IMR-90 (cell line): ENCODE measurements around the gene CDKN2B-AS1. TPM values are rescaled to one million over a fixed set of nuclear protein-coding genes. Genes with fewer than 3 reads are reported as not detected.

ENCODE experiments used
- ATAC-seq: fragments of 200-7000 bp; cut with Tn5 transposase; 2 replicates; pipeline ENCODE4 v1.9.1; 2020; ENCODE audit warnings: low read depth, mild to moderate bottlenecking, moderate library complexity
- BruUV-seq: library from RNA; stranded (reverse); fragments of 400-500 nt; replicated peaks from 2 replicates; lab custom pipeline; 2021; lab: Mats Ljungman, UMichigan
- CTCF ChIA-PET: fragments of 300-600 bp; formaldehyde crosslinking; extraction: SDS; loops from one replicate; lab custom pipeline; 2021; ENCODE audit warnings: antibody characterized with exemption; lab: Yijun Ruan, JAX
- POLR2A ChIA-PET: fragments of 300-600 bp; sonication (Branson Sonifier 250); formaldehyde crosslinking; loops from one replicate; lab custom pipeline; 2022; ENCODE audit warnings: antibody characterized with exemption; ENCODE audit not compliant: unreplicated experiment; lab: Charles Lee
- DNase-seq: peaks from one replicate; pipeline ENCODE4 v3.0.0; 2013
- H2AFZ ChIP-seq: replicated peaks from 2 replicates; pipeline ENCODE3; 2013; ENCODE audit warnings: low read length, mild to moderate bottlenecking; ENCODE audit not compliant: poor library complexity
- H2AK5ac ChIP-seq: 2 replicates; pipeline ENCODE4 v1.6.1; 2013; ENCODE audit warnings: low read depth, low read length, inconsistent platforms
- H2AK9ac ChIP-seq: replicated peaks from 2 replicates; pipeline ENCODE3; 2013; ENCODE audit warnings: mild to moderate bottlenecking, low read depth, low read length, moderate library complexity; ENCODE audit not compliant: poor library complexity
- H2BK120ac ChIP-seq: 2 replicates; pipeline ENCODE4 v1.6.1; 2013; ENCODE audit warnings: low read depth, low read length, inconsistent platforms
- H2BK15ac ChIP-seq: 3 replicates; pipeline ENCODE4 v1.6.1; 2013; ENCODE audit warnings: low read depth, low read length, inconsistent platforms
- H2BK20ac ChIP-seq: 2 replicates; pipeline ENCODE4 v1.6.1; 2013; ENCODE audit warnings: low read depth, mild to moderate bottlenecking, inconsistent platforms, low read length, moderate library complexity
- H2BK5ac ChIP-seq: 2 replicates; pipeline ENCODE4 v1.6.1; 2013; ENCODE audit warnings: mild to moderate bottlenecking, low read depth, low read length, inconsistent platforms; ENCODE audit not compliant: poor library complexity, severe bottlenecking
- H3K14ac ChIP-seq: replicated peaks from 2 replicates; pipeline ENCODE4 v1.6.1; 2013; ENCODE audit warnings: low read depth, low read length, inconsistent platforms
- H3K18ac ChIP-seq: 2 replicates; pipeline ENCODE4 v1.6.1; 2013; ENCODE audit warnings: low read depth, low read length, control low read depth
- H3K23ac ChIP-seq: 2 replicates; pipeline ENCODE4 v1.6.1; 2013; ENCODE audit warnings: low read depth, low read length, inconsistent platforms
- H3K27ac ChIP-seq: 2 replicates; pipeline ENCODE4 v1.5.1; 2013; ENCODE audit warnings: mild to moderate bottlenecking, control low read depth, low read length; ENCODE audit not compliant: insufficient read depth
- H3K27me3 ChIP-seq: 2 replicates; pipeline ENCODE4 v1.6.1; 2013; ENCODE audit warnings: low read length; ENCODE audit not compliant: control insufficient read depth, insufficient read depth
- H3K36me3 ChIP-seq: 2 replicates; pipeline ENCODE4 v1.6.1; 2013; ENCODE audit warnings: low read length, mixed read lengths; ENCODE audit not compliant: control insufficient read depth, insufficient read depth
- H3K4ac ChIP-seq: 2 replicates; pipeline ENCODE4 v1.6.1; 2013; ENCODE audit warnings: low read depth, low read length, inconsistent platforms
- H3K4me1 ChIP-seq: 2 replicates; pipeline ENCODE4 v1.6.1; 2013; ENCODE audit warnings: low read length, mixed read lengths; ENCODE audit not compliant: control insufficient read depth, insufficient read depth
- H3K4me2 ChIP-seq: 2 replicates; pipeline ENCODE4 v1.6.1; 2013; ENCODE audit warnings: low read depth, mild to moderate bottlenecking, control low read depth, low read length, moderate library complexity
- H3K4me3 ChIP-seq: 2 replicates; pipeline ENCODE4 v1.5.1; 2013; ENCODE audit warnings: low read depth, mild to moderate bottlenecking, control low read depth, low read length, moderate library complexity; ENCODE audit not compliant: insufficient read depth
- H3K56ac ChIP-seq: 2 replicates; pipeline ENCODE4 v1.6.1; 2013; ENCODE audit warnings: low read length, inconsistent platforms; ENCODE audit not compliant: insufficient read depth; ENCODE audit errors: extremely low read depth
- H3K79me1 ChIP-seq, 2 experiments: 2 replicates each; pipeline ENCODE4 v1.6.1; 2013; ENCODE audit warnings: low read length in 2 of 2, inconsistent platforms in 1 of 2, low read depth in 1 of 2
- H3K9ac ChIP-seq: 2 replicates; pipeline ENCODE4 v1.6.1; 2013; ENCODE audit warnings: low read depth, low read length, control low read depth
- H3K9me1 ChIP-seq: 2 replicates; pipeline ENCODE4 v1.6.1; 2013; ENCODE audit warnings: low read length, inconsistent platforms; ENCODE audit not compliant: insufficient read depth
- H3K9me3 ChIP-seq: 2 replicates; pipeline ENCODE4 v1.6.1; 2013; ENCODE audit warnings: low read length; ENCODE audit not compliant: control insufficient read depth, insufficient read depth
- H4K20me1 ChIP-seq: 2 replicates; pipeline ENCODE4 v1.6.1; 2013; ENCODE audit warnings: low read length, inconsistent platforms; ENCODE audit not compliant: insufficient read depth
- H4K5ac ChIP-seq: 2 replicates; pipeline ENCODE4 v1.6.1; 2013; ENCODE audit warnings: mild to moderate bottlenecking, low read depth, low read length, control low read depth
- H4K8ac ChIP-seq, 2 experiments: 2 replicates each; pipeline ENCODE4 v1.6.1; 2013; ENCODE audit warnings: low read depth in 2 of 2, low read length in 2 of 2, control low read depth in 1 of 2, inconsistent platforms in 1 of 2
- H4K91ac ChIP-seq: 2 replicates; pipeline ENCODE4 v1.6.1; 2013; ENCODE audit warnings: low read depth, low read length, inconsistent platforms; ENCODE audit not compliant: insufficient read depth
- BHLHE40 ChIP-seq: fragments of 150-350 bp; IDR thresholded peaks from 2 replicates; pipeline ENCODE4 v1.6.1; 2016; ENCODE audit warnings: mild to moderate bottlenecking, low read depth, low read length
- CEBPB ChIP-seq: IDR thresholded peaks from 2 replicates; pipeline ENCODE4 v1.6.1; 2012; ENCODE audit warnings: low read depth, low read length, improper control_type of control experiment
- CHD1 ChIP-seq: IDR thresholded peaks from 2 replicates; pipeline ENCODE4 v1.6.1; 2012; ENCODE audit warnings: low read depth, low read length, improper control_type of control experiment
- FOS ChIP-seq: fragments of 150-350 bp; IDR thresholded peaks from 2 replicates; pipeline ENCODE4 v1.6.1; 2016; ENCODE audit warnings: low read depth, low read length
- MAFK ChIP-seq: IDR thresholded peaks from 2 replicates; pipeline ENCODE4 v1.6.1; 2012; ENCODE audit warnings: low read depth, low read length, improper control_type of control experiment
- MXI1 ChIP-seq: IDR thresholded peaks from 2 replicates; pipeline ENCODE4 v1.6.1; 2012; ENCODE audit warnings: low read depth, mild to moderate bottlenecking, low read length, moderate library complexity, borderline replicate concordance
- NFE2L2 ChIP-seq: fragments of 150-350 bp; IDR thresholded peaks from 2 replicates; pipeline ENCODE4 v1.6.1; 2016; ENCODE audit warnings: low read depth, mild to moderate bottlenecking, low read length
- RAD21 ChIP-seq: IDR thresholded peaks from 2 replicates; pipeline ENCODE4 v1.6.1; 2012; ENCODE audit warnings: low read length, improper control_type of control experiment
- RCOR1 ChIP-seq: IDR thresholded peaks from 2 replicates; pipeline ENCODE4 v1.6.1; 2012; ENCODE audit warnings: mild to moderate bottlenecking, low read length, improper control_type of control experiment; ENCODE audit not compliant: insufficient replicate concordance
- RFX5 ChIP-seq: IDR thresholded peaks from 2 replicates; pipeline ENCODE4 v1.8.0; 2012; ENCODE audit warnings: low read depth, mild to moderate bottlenecking, low read length, moderate library complexity
- WGBS, 2 experiments: methylation state at CpG; one replicate each; pipeline versions ENCODE4 v1.1.5 to v1.1.7; 2013; ENCODE audit warnings: missing lambda C conversion rate in 2 of 2; ENCODE audit not compliant: insufficient read length in 1 of 2; ENCODE audit errors: extremely low coverage in 2 of 2; 5-methylcytosine and 5-hydroxymethylcytosine counted together
- dilution Hi-C: fragments of 300-500 bp; cut with HindIII; formaldehyde crosslinking; loops from one replicate; pipeline ENCODE4 v1.14.3; 2018; ENCODE audit warnings: low sequenced_read_pairs; ENCODE audit not compliant: unreplicated experiment
- in situ Hi-C: fragments of 300-500 bp; cut with MboI; formaldehyde crosslinking; loops from 3 replicates; pipeline ENCODE4 v1.14.3; 2019; ENCODE audit warnings: low sequenced_read_pairs, inconsistent platforms, mixed read lengths
- intact Hi-C: fragments of 100-400 bp; cut with micrococcal nuclease; formaldehyde crosslinking; loops from 2 replicates; pipeline ENCODE4 v1.10.0; 2022
- polyA plus RNA-seq, 3 experiments: library from polyadenylated mRNA; depleted of rRNA; stranded (reverse); fragments of >200 nt; gene quantifications; 2 replicates each; pipeline ENCODE4 v1.2.3, GENCODE V29; 2012; ENCODE audit warnings: low replicate concordance in 1 of 3
- total RNA-seq: library from RNA; depleted of rRNA; stranded (reverse); fragments of >200 nt; gene quantifications from 2 replicates; pipeline ENCODE4 v1.2.3, GENCODE V29; 2012
- TF ChIP-seq, protein P1 (sequence below): fragments of 150-350 bp; IDR thresholded peaks from 2 replicates; pipeline ENCODE4 v1.6.1; 2017; ENCODE audit warnings: mild to moderate bottlenecking, antibody characterized with exemption, low read length, low read depth
- TF ChIP-seq, protein P2 (sequence below): fragments of 150-350 bp; IDR thresholded peaks from 2 replicates; pipeline ENCODE4 v1.6.1; 2016; ENCODE audit warnings: low read depth, mild to moderate bottlenecking, low read length, moderate library complexity, borderline replicate concordance

Gene CDKN2B-AS1
- total and polyA plus RNA-seq, 2 of the 4 experiments (the other 2 are of a cell fraction), result 1.0 to 1.1 TPM

DNA sequence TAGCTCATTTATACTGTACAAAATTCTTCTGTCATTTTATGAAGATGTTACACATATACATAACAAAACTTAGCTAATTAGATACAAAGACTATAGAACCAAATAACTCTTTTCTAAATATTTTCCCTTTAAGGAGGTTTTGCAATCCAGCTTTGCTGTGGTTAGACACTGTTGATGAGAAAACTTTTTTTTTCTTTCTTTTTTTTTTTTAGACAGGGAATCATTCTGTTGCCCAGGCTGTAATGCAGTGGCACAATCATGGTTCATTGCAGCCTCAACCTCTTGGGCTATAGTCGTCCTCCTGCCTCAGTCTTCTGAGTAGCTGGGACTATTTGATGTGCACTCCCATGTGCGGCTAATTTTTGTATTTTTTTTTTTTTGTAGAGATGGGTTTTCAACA lies 53.0 kb downstream of the CDKN2B-AS1 start:
- CTCF ChIA-PET, result interaction anchor here (0.6 to 1.0 kb wide), 2 partner anchors 72 to 96 kb away, joined by 3 to 4 read pairs; no protein-coding TSS in a partner anchor
- dilution Hi-C loops, result no loop called here
- BruUV-seq, result no TSS peak

More for the DNA sequence above, 53.0 kb downstream of the CDKN2B-AS1 start:
- H4K91ac ChIP-seq, result no peak overlapping the region
- no peak overlapping the region for H3K14ac ChIP-seq
- H4K20me1 ChIP-seq, result peaks cover 3% of the 10 kb centered on the region; the same call in 1 of the 2 replicates
- no peak overlapping the region for H3K18ac ChIP-seq
- no peak overlapping the region for H3K56ac ChIP-seq
- in situ Hi-C loops, result no loop called here
- peaks cover 2% of the 10 kb centered on the region for H3K4me1 ChIP-seq
- DNase-seq, result no peak
- H3K27ac ChIP-seq, result no peak overlapping the region
- H3K9ac ChIP-seq, result no peak overlapping the region
- H2BK120ac ChIP-seq, result no peak overlapping the region
- H3K9me1 ChIP-seq, result no peaks in the 10 kb centered on the region
- no peak overlapping the region for H3K4me3 ChIP-seq
- no peaks in the 10 kb centered on the region for H3K36me3 ChIP-seq
- no peak overlapping the region for H2BK15ac ChIP-seq
- H2AFZ ChIP-seq, result no peak overlapping the region
- no peak overlapping the region for H4K8ac ChIP-seq
- H2BK5ac ChIP-seq, result no peak overlapping the region
- H3K4me2 ChIP-seq, result no peak overlapping the region
- no peak for ATAC-seq
- TF ChIP-seq, protein P1, sequence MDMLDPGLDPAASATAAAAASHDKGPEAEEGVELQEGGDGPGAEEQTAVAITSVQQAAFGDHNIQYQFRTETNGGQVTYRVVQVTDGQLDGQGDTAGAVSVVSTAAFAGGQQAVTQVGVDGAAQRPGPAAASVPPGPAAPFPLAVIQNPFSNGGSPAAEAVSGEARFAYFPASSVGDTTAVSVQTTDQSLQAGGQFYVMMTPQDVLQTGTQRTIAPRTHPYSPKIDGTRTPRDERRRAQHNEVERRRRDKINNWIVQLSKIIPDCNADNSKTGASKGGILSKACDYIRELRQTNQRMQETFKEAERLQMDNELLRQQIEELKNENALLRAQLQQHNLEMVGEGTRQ, result no peak
- TF ChIP-seq MXI1 (no peak), RFX5 (no peak), BHLHE40 (no peak), RAD21 (no peak), NFE2L2 (no peak), MAFK (no peak), CHD1 (no peak), FOS (no peak), RCOR1 (no peak), CEBPB (no peak)
- TF ChIP-seq, protein P2, sequence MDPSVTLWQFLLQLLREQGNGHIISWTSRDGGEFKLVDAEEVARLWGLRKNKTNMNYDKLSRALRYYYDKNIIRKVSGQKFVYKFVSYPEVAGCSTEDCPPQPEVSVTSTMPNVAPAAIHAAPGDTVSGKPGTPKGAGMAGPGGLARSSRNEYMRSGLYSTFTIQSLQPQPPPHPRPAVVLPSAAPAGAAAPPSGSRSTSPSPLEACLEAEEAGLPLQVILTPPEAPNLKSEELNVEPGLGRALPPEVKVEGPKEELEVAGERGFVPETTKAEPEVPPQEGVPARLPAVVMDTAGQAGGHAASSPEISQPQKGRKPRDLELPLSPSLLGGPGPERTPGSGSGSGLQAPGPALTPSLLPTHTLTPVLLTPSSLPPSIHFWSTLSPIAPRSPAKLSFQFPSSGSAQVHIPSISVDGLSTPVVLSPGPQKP, result no peak
- H3K79me1 ChIP-seq, result no peaks in the 10 kb centered on the region
- no peak overlapping the region for H3K4ac ChIP-seq
- H4K5ac ChIP-seq, result no peak overlapping the region
- H2BK20ac ChIP-seq, result no peak overlapping the region
- H2AK5ac ChIP-seq, result no peak overlapping the region
- no peak overlapping the region for H2AK9ac ChIP-seq
- POLR2A ChIA-PET, result no interaction called here
- H3K9me3 ChIP-seq, result no peaks in the 10 kb centered on the region
- intact Hi-C loops, result no loop called here
- no peaks in the 10 kb centered on the region for H3K27me3 ChIP-seq
- H3K23ac ChIP-seq, result no peak overlapping the region
- no CpG with 5 or more reads among the region's 2 CpGs for WGBS, 2 experiments
